Coronary artery (tissue), 2 donors: Measurements from ENCODE around the gene RPS6KA2.

Source experiments
- DNase-seq: peaks from one replicate; pipeline ENCODE4 v3.0.0-alpha.2; 2017; ENCODE audit warnings: low spot score
- H3K27ac ChIP-seq, 2 donors: fragments of 200-600 bp; sonication (generic); one replicate each; pipeline ENCODE4 v1.5.1; 2016 to 2019
- H3K4me3 ChIP-seq: fragments of 200-600 bp; sonication (generic); 2 replicates; pipeline ENCODE4 v1.5.1; 2016; ENCODE audit warnings: mild to moderate bottlenecking, moderate library complexity
- CTCF ChIP-seq: fragments of 200-600 bp; sonication (generic); IDR thresholded peaks from one replicate; pipeline ENCODE4 v1.5.1; 2019; ENCODE audit warnings: antibody characterized with exemption

Gene RPS6KA2

GRCh38 chr6:166595061-166595780 lies 31.8 kb downstream of the RPS6KA2 start:
- no peak for DNase-seq
- H3K27ac ChIP-seq = no peak overlapping the region
- H3K4me3 ChIP-seq = no peak overlapping the region
- no peak for TF ChIP-seq CTCF

- no peak overlapping the region for H3K4me3 ChIP-seq
- DNase-seq = no peak
- no peak overlapping the region for H3K27ac ChIP-seq
- no peak for TF ChIP-seq CTCF
These were observed 34.2 kb downstream of the RPS6KA2 start for GRCh38 chr6:166592821-166593220.

GRCh38 chr6:166591961-166592520 lies 35.0 kb downstream of the RPS6KA2 start:
- no peak for TF ChIP-seq CTCF
- DNase-seq = no peak
- H3K27ac ChIP-seq = no peak overlapping the region
- H3K4me3 ChIP-seq = no peak overlapping the region

GRCh38 chr6:166591026-166591425 lies 36.0 kb downstream of the RPS6KA2 start:
- H3K4me3 ChIP-seq = no peak overlapping the region
- no peak overlapping the region for H3K27ac ChIP-seq
- DNase-seq = no peak
- no peak for TF ChIP-seq CTCF

- DNase-seq = no peak
- no peak overlapping the region for H3K27ac ChIP-seq
- H3K4me3 ChIP-seq = no peak overlapping the region
- no peak for TF ChIP-seq CTCF
These were observed 37.1 kb downstream of the RPS6KA2 start for GRCh38 chr6:166589786-166590574.

GRCh38 chr6:166589337-166589731 lies 37.7 kb downstream of the RPS6KA2 start:
- TF ChIP-seq CTCF = no peak
- Histone ChIP-seq H3K4me3 (no peak overlapping the region), H3K27ac (no peak overlapping the region)
- no peak for DNase-seq
